Thoracic aorta (tissue), 2 donors: ENCODE measurements around the gene HOXD10. TPM values are rescaled to one million over a fixed set of nuclear protein-coding genes. Genes with fewer than 3 reads are reported as not detected.

Experiments used
- ATAC-seq: fragments of 150-250 bp; one replicate; pipeline ENCODE4 v1.8.0; 2017; ENCODE audit warnings: low read depth; ENCODE audit not compliant: insufficient number of reproducible peaks, low FRiP score
- DNase-seq: peaks from one replicate; pipeline ENCODE4 v3.0.0-alpha.2; 2020; ENCODE audit warnings: low spot score
- H3K27ac ChIP-seq, 2 donors: fragments of 200-600 bp; sonication (generic); 1 replicate in 1 of 2; 2 replicates in 1 of 2; pipeline ENCODE4 v1.5.1; 2016; ENCODE audit warnings: mild to moderate bottlenecking in 2 of 2, moderate library complexity in 2 of 2
- H3K27me3 ChIP-seq: fragments of 200-600 bp; sonication (generic); replicated peaks from 2 replicates; pipeline ENCODE4 v1.6.0; 2016; ENCODE audit warnings: mild to moderate bottlenecking; ENCODE audit not compliant: insufficient read depth
- H3K36me3 ChIP-seq: fragments of 200-600 bp; sonication (generic); one replicate; pipeline ENCODE4 v1.5.1; 2016
- H3K4me1 ChIP-seq, 2 donors: fragments of 200-600 bp; sonication (generic); 1 replicate in 1 of 2; 2 replicates in 1 of 2; pipeline versions ENCODE4 v1.5.1 to v1.6.0; 2016; ENCODE audit warnings: low read depth in 2 of 2, mild to moderate bottlenecking in 1 of 2; ENCODE audit not compliant: control insufficient read depth in 1 of 2
- H3K4me3 ChIP-seq: fragments of 200-600 bp; sonication (generic); 2 replicates; pipeline ENCODE4 v1.5.1; 2016; ENCODE audit warnings: mild to moderate bottlenecking
- H3K9me3 ChIP-seq: fragments of 200-600 bp; sonication (generic); 2 replicates; pipeline ENCODE4 v1.5.1; 2016
- total RNA-seq, 2 donors: library from RNA; depleted of rRNA; stranded (reverse); fragments of >200 nt; gene quantifications; one replicate each; pipeline versions ENCODE4 v1.1.0 to v1.2.3, GENCODE V29; 2016
- TF ChIP-seq, protein P1 (sequence below): fragments of 200-600 bp; sonication (generic); IDR thresholded peaks from one replicate; pipeline ENCODE4 v1.5.1; 2019; ENCODE audit warnings: antibody characterized with exemption

Gene HOXD10
- total RNA-seq, 2 donors from 2014 or later = not detected

DNA sequence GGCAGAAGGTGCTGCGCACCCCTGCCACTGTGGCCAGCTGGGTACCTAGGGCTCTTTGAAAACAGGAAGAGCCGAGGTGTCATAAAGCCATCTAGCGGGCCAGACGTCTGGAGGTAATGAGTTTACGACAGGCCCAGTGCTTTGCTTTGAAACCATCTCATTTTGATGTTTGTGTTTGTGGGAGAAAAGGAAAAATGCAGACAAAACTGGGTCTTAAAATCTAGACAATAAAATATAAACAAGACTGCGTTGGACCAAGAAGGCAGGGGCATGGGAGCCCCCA, 9.1 kb downstream of the HOXD10 start:
- no peak for ATAC-seq
- Histone ChIP-seq H3K9me3 (no peaks in the 10 kb centered on the region), H3K36me3 (no peaks in the 10 kb centered on the region), H3K4me3 (no peak overlapping the region), H3K27ac (no peak overlapping the region), H3K27me3 (peaks cover 20% of the 10 kb centered on the region), H3K4me1 (peaks cover 7 to 42% of the 10 kb centered on the region in 2 donors)
- TF ChIP-seq, protein P1, sequence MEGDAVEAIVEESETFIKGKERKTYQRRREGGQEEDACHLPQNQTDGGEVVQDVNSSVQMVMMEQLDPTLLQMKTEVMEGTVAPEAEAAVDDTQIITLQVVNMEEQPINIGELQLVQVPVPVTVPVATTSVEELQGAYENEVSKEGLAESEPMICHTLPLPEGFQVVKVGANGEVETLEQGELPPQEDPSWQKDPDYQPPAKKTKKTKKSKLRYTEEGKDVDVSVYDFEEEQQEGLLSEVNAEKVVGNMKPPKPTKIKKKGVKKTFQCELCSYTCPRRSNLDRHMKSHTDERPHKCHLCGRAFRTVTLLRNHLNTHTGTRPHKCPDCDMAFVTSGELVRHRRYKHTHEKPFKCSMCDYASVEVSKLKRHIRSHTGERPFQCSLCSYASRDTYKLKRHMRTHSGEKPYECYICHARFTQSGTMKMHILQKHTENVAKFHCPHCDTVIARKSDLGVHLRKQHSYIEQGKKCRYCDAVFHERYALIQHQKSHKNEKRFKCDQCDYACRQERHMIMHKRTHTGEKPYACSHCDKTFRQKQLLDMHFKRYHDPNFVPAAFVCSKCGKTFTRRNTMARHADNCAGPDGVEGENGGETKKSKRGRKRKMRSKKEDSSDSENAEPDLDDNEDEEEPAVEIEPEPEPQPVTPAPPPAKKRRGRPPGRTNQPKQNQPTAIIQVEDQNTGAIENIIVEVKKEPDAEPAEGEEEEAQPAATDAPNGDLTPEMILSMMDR = no peak
- DNase-seq = no peak

DNA sequence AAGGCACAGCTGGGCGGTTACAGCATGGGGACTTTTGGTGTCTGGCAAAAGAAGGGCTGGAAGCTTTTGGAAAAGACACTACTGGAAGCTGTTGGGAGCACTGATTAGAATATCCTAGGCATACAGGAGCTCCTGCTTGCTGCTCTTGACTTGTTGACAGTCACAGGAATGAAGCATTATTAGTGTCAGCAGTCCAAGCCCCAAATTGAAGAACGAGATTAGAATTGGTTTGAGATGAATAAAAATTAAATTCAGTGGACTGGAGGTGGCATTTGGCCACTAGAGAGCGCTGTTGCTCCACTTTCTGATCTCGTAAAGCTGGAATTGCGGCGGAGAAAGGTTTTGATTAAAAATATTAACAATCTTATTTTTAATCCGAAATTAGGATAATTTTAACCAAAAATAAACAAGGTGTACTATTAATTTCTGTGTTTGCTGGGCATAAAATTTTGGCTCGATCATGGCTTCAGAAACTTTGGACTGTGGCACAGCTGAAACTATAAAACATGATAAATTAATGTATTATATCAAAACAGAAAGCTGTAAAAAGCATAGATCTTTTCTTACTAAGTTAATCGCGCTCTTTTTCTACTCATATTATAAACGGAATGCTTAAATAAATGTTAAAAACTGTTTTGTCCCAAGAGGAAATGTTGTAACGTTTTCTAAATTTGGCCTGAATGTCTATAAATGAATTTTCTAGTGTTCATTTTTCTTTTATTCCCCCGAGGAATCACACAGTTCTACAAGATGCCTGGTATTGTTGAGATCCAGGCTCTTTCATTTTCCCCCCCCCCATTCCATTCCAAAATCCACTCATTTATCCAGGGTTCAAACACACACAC, 10.6 kb downstream of the HOXD10 start:
- TF ChIP-seq, protein P1 = peak; percentile 95
- H3K27me3 ChIP-seq = peaks cover 6% of the 10 kb centered on the region
- no peak for ATAC-seq
- no peak overlapping the region for H3K27ac ChIP-seq
- no peak for DNase-seq
- no peaks in the 10 kb centered on the region for H3K9me3 ChIP-seq
- H3K4me1 ChIP-seq = peaks cover 7 to 47% of the 10 kb centered on the region in 2 donors
- no peaks in the 10 kb centered on the region for H3K36me3 ChIP-seq
- H3K4me3 ChIP-seq = no peak overlapping the region

DNA sequence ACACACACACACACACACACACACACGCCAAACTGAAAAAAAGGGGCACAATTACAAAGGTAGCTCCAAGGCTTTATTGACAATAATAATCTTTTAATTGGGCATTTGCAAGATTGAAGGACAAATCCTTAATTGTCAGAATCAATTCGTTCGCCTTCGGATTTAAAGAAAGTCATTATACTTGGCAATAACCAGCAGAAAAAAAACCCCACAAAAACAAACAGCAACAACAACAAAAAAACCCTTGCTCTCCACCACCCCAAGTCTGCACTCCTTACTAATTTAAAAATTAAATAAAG, 11.1 kb downstream of the HOXD10 start:
- Histone ChIP-seq H3K4me3 (no peak overlapping the region), H3K27ac (no peak overlapping the region), H3K4me1 (peaks cover 7 to 41% of the 10 kb centered on the region in 2 donors), H3K9me3 (no peaks in the 10 kb centered on the region), H3K27me3 (peaks cover under 1% of the 10 kb centered on the region), H3K36me3 (no peaks in the 10 kb centered on the region)
- ATAC-seq = no peak
- TF ChIP-seq, protein P1 = no peak
- DNase-seq = no peak

DNA sequence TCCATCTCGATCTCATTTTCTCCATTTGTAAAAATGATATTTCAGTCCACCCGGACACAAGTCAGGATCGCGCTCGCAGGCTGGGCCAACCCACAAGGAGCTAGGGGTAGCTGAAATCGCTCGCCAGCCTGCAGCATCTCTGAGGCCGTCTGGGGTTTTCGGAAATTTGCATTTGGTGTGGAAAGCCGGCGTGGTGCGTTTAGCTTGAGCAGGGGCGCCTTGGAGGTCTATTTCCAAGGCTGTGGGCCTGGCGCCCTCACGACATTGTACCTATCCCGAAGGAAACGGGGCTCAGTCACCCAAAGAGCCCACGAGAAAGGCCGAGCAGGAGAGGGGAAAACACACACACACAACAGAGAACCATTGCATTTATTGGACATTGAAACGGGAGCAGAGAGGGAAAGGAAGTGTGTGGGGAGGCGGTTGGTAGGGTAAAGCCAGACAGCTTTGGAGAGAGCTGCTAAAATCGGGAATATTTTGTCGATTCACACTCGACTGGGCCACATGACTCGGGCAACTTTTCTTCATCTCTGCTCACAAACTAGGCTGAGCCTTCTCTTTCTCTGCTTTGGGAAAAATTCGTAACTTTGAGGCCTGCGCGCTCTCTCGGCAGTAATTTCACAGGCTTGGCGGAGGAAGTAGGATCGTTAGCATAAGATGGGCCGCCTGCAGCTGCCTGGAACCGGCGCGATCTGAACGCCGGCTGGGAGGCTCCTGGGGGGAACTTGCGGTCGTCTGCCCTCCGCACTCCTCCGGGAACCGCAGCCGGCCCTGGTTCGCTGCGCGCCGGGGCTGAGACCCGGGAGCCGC, 11.8 kb downstream of the HOXD10 start:
- Histone ChIP-seq H3K36me3 (no peaks in the 10 kb centered on the region), H3K27me3 (no peaks in the 10 kb centered on the region), H3K9me3 (no peaks in the 10 kb centered on the region), H3K4me1 (peaks cover 5 to 37% of the 10 kb centered on the region in 2 donors), H3K4me3 (peak overlapping the region; percentile 85), H3K27ac (peak overlapping the region in 1 of 2 donors; percentile 91)
- no peak for ATAC-seq
- TF ChIP-seq, protein P1 = no peak
- no peak for DNase-seq

DNA sequence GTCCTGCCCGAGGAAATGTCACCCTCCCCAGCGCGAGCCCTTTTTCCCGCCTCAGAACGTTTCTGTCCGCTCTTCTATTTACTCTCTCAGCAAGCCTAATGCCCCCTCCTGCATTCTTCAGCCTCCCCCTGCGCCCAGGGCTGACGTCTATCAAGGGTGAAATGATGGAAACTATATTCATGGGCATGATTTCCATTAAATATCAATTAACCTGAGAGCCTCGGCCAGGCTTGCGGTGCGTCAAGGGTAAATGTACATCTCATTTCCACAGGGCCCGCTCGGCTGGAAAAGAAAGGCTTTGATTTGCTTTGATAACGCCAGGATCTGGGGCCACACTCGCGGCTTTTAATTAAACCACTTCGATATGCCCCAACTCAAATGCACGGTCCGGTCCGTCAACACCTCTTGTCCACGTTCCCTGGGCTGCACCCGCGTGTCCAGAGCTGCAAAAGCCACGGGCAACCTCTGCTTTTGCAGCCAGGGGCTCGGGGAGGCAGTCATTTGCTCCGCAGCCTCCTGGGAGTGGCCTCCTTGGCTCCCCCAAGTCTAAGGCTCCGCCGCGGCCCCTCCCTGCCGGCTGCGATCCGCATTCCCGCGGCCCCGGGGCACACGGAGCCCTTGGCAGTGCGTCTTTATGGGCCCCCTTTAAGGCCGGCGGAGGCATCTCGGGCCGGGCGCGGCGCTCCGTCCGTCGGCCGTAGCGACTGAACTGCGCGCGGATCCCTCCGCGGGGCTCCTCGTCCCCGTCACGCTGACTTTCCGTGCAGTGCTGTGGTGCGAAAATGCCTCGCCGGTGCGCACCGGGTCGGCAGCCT, 12.6 kb downstream of the HOXD10 start, which contains the start of gene HOXD8:
Gene HOXD8, plus strand, starts transcription at position 724 of the 815 bp plus-strand sequence. CDS start 662 bp downstream, outside the sequence.
- H3K27me3 ChIP-seq = no peaks in the 10 kb centered on the region
- no peaks in the 10 kb centered on the region for H3K36me3 ChIP-seq
- H3K4me3 ChIP-seq = peak within 1 kb of the TSS; percentile 85
- TF ChIP-seq, protein P1 = no peak
- peaks cover 5 to 38% of the 10 kb centered on the region in 2 donors for H3K4me1 ChIP-seq
- ATAC-seq = peak; percentile 34
- peak within 1 kb of the TSS; percentile 76 to 91 for H3K27ac ChIP-seq
- no peak for DNase-seq
- H3K9me3 ChIP-seq = no peaks in the 10 kb centered on the region
